Stimulated activated naive CD4-positive, alpha-beta T cell (primary cell): Measurements from ENCODE around the gene CCDC74A.
"Not testable (repeated sequence)": the region's sequence is repeated elsewhere in the genome, so short reads cannot be mapped to it uniquely, and the experiment has no call there.

Source experiments
- DNase-seq, 6 experiments: peaks; one replicate each; lab custom pipeline; 2025; lab: John Stamatoyannopoulos, UW

CCDC74A gene

GRCh38 chr2:131566371-131566770 is 38.7 kb downstream of the CCDC74A start:
- no peak for DNase-seq

- no peak for DNase-seq
Observed at GRCh38 chr2:131567891-131568290, 40.2 kb downstream of the CCDC74A start.

GRCh38 chr2:131568401-131568800 is 40.7 kb downstream of the CCDC74A start:
- not testable (repeated sequence) for DNase-seq

- no peak for DNase-seq
Observed at GRCh38 chr2:131572175-131572574, 44.5 kb downstream of the CCDC74A start.

GRCh38 chr2:131577812-131578211 is 50.1 kb downstream of the CCDC74A start:
- DNase-seq = no peak

- DNase-seq = no peak
Observed at GRCh38 chr2:131580187-131580586, 52.5 kb downstream of the CCDC74A start.
